DOHH2 (cell line): ENCODE data around the gene EFCAB7.

Experiments
- H3F3A ChIP-seq: fragments of 200-600 bp; sonication (generic), shearing (Covaris generic); 2 replicates; pipeline ENCODE4 v1.6.0; 2016; ENCODE audit warnings: antibody characterized with exemption, mild to moderate bottlenecking; ENCODE audit not compliant: control insufficient read depth, insufficient read depth
- H3K27ac ChIP-seq: fragments of 200-600 bp; sonication (generic); 2 replicates; pipeline ENCODE4 v1.5.1; 2014; ENCODE audit warnings: low read depth, mild to moderate bottlenecking, low read length, moderate library complexity
- H3K27me3 ChIP-seq: fragments of 200-600 bp; sonication (generic); 2 replicates; pipeline ENCODE4 v1.6.1; 2014; ENCODE audit warnings: mild to moderate bottlenecking, low read length, mixed read lengths; ENCODE audit not compliant: control insufficient read depth
- H3K36me3 ChIP-seq: fragments of 200-600 bp; sonication (generic); 2 replicates; pipeline ENCODE4 v1.6.1; 2014; ENCODE audit warnings: mild to moderate bottlenecking, low read length, moderate library complexity, mixed read lengths; ENCODE audit not compliant: control insufficient read depth
- H3K4me1 ChIP-seq: fragments of 200-600 bp; sonication (generic); 2 replicates; pipeline ENCODE4 v1.6.1; 2014; ENCODE audit warnings: mild to moderate bottlenecking, low read length, mixed read lengths; ENCODE audit not compliant: control insufficient read depth
- H3K4me2 ChIP-seq: fragments of 200-600 bp; sonication (generic); 2 replicates; pipeline ENCODE4 v1.6.0; 2014; ENCODE audit warnings: mild to moderate bottlenecking, low read length, moderate library complexity
- H3K4me3 ChIP-seq: fragments of 200-600 bp; sonication (generic); 2 replicates; pipeline ENCODE4 v1.5.1; 2014; ENCODE audit warnings: mild to moderate bottlenecking, low read length, mixed read lengths
- H3K79me2 ChIP-seq: fragments of 200-600 bp; sonication (generic); 2 replicates; pipeline ENCODE4 v1.6.1; 2014; ENCODE audit warnings: mild to moderate bottlenecking, low read length, mixed read lengths; ENCODE audit not compliant: control insufficient read depth
- H3K9me2 ChIP-seq: fragments of 200-600 bp; sonication (generic); replicated peaks from 2 replicates; pipeline ENCODE4 v1.6.1; 2014; ENCODE audit warnings: mild to moderate bottlenecking, low read length, mixed read lengths; ENCODE audit not compliant: control insufficient read depth
- H3K9me3 ChIP-seq: fragments of 200-600 bp; sonication (generic); 2 replicates; pipeline ENCODE4 v1.6.1; 2014; ENCODE audit warnings: antibody characterized with exemption, low read length, mixed read lengths; ENCODE audit not compliant: control insufficient read depth, insufficient read depth
- H4K20me1 ChIP-seq: fragments of 200-600 bp; sonication (generic); 2 replicates; pipeline ENCODE4 v1.6.0; 2014; ENCODE audit warnings: low read depth, mild to moderate bottlenecking, antibody characterized with exemption, low read length, moderate library complexity; ENCODE audit not compliant: control insufficient read depth, insufficient read depth
- CTCF ChIP-seq: fragments of 200-600 bp; sonication (generic); IDR thresholded peaks from one replicate; pipeline ENCODE4 v1.5.1; 2014; ENCODE audit warnings: antibody characterized with exemption, mild to moderate bottlenecking, low read depth, low read length; ENCODE audit not compliant: poor library complexity, severe bottlenecking
- EZH2phosphoT487 ChIP-seq: fragments of 200-600 bp; sonication (generic); IDR thresholded peaks from 2 replicates; pipeline ENCODE4 v1.6.1; 2017; ENCODE audit warnings: borderline replicate concordance, mild to moderate bottlenecking, antibody characterized with exemption, low read length, moderate library complexity, mixed read lengths

EFCAB7 gene

DNA sequence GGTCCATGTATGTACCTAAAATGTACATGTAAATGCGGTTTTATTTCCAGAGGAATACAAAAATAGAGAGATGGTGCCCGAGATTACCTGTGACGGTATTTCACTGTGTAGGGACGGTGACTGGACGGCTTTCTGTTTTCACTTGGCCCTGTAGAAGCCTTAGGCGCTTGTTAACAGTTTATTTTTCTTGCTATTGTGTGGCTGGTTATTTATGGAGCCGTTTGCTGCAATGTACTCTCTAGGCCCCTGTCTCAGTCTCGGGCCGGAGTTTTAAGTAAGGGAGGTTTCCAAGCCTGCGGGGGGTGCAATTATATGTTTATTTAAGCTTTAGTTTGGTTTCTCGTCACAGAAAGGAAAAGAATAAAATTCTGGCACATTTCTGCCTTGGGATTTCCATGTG lies 413 bp downstream of the EFCAB7 start:
- Histone ChIP-seq H3F3A (peaks cover 5% of the 10 kb centered on the region), H3K4me2 (peak overlapping the region; percentile 89), H3K4me1 (peaks cover 35% of the 10 kb centered on the region), H3K36me3 (peaks cover 36% of the 10 kb centered on the region), H3K4me3 (peak overlapping the region; percentile 98), H3K27me3 (no peaks in the 10 kb centered on the region), H3K27ac (peak overlapping the region; percentile 90), H4K20me1 (no peaks in the 10 kb centered on the region), H3K9me3 (no peaks in the 10 kb centered on the region), H3K79me2 (peaks cover 58% of the 10 kb centered on the region), H3K9me2 (no peaks in the 10 kb centered on the region)
- TF ChIP-seq CTCF (no peak), EZH2phosphoT487 (no peak)

DNA sequence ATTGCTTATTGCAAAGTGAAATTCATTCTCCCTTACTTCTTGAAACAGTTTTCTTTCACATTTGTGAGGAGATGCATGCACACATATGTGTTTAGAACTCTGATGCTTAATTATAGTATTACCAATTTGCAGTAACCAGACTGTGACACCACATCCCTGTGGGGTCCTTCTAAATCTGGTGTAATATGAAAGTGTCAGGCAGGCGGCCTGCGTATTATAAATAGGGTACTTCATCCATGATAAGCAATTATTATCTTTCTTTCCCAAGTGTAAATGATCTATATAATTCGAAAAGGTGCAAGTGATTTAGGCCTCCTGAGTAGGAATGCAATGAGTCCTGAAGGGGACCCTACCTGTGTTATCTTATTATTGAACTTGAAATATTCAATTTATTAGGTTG lies 876 bp downstream of the EFCAB7 start:
- H4K20me1 ChIP-seq, result no peaks in the 10 kb centered on the region
- H3K27me3 ChIP-seq, result no peaks in the 10 kb centered on the region
- H3K9me2 ChIP-seq, result no peaks in the 10 kb centered on the region
- H3K4me2 ChIP-seq, result peak overlapping the region; percentile 89
- peaks cover 54% of the 10 kb centered on the region for H3K79me2 ChIP-seq
- H3K36me3 ChIP-seq, result peaks cover 36% of the 10 kb centered on the region
- peak overlapping the region; percentile 98 for H3K4me3 ChIP-seq
- no peaks in the 10 kb centered on the region for H3K9me3 ChIP-seq
- H3F3A ChIP-seq, result peaks cover 5% of the 10 kb centered on the region
- peak overlapping the region; percentile 90 for H3K27ac ChIP-seq
- peaks cover 30% of the 10 kb centered on the region for H3K4me1 ChIP-seq
- TF ChIP-seq CTCF (no peak), EZH2phosphoT487 (no peak)

DNA sequence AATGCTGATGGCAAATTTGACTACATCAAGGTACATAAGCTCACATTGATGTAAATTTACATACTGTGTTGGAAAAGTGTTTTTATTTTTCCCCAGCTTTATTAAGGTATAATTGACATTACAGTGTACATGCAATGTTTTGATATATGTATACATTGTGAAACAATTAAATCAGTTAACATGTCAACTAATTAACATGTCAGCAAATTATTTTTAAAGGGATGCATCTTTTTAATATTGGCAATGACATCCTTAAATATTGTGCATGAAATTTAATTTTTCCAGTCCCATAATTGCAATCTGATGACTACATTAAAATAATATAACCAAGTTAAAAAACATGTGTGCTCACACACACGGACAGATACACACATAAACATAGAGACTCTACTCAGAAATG lies 9.4 kb downstream of the EFCAB7 start:
- Histone ChIP-seq H3K4me1 (no peaks in the 10 kb centered on the region), H3K27me3 (no peaks in the 10 kb centered on the region), H3K79me2 (no peaks in the 10 kb centered on the region), H3K36me3 (peaks cover 41% of the 10 kb centered on the region), H3K9me3 (no peaks in the 10 kb centered on the region), H3K27ac (no peak overlapping the region), H3K4me3 (no peak overlapping the region), H3K9me2 (no peaks in the 10 kb centered on the region), H4K20me1 (no peaks in the 10 kb centered on the region; the same call in 1 of the 2 replicates), H3K4me2 (no peak overlapping the region), H3F3A (peaks cover 7% of the 10 kb centered on the region; the same call in 1 of the 2 replicates)
- TF ChIP-seq CTCF, result no peak
- TF ChIP-seq EZH2phosphoT487, result no peak
